ENCODE results near the gene CDKN2A. TPM values are rescaled to one million over a fixed set of nuclear protein-coding genes. Genes with fewer than 3 reads are reported as not detected.

CDKN2A gene
- total RNA-seq, 1 experiment from 2014 or later: 0.57 TPM

DNA sequence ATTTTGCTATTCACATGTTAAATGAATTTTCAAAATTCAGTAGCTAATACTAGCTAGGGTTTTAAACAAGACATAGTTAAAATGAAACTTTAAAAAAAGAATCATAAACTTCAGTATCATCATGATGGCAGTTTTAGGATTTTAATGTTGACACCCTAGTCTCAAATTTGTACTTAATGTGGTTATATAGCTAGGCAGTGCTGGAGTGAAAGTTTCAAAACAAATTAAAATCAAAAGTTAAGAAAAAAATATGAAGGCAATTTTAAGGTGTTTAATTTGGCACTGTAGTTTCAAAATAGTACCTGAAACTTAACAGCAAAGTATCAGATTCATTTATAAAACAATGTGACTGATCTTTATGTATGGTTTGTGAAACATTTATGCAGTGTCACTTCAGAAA, 34.2 kb upstream of the CDKN2A start:
- DNase-seq (ENCODE audit: low spot score) (no peak), ATAC-seq (no peak)
- Mint-ChIP-seq H3K4me1 (peaks cover 12% of the 10 kb centered on the region), H3K4me3 (no peak overlapping the region), H3K27ac (no peak overlapping the region), H3K9me3 (no peaks in the 10 kb centered on the region), H3K27me3 (ENCODE audit: low read depth) (no peaks in the 10 kb centered on the region), H3K36me3 (no peaks in the 10 kb centered on the region)
- ChIA-PET POLR2A (no interaction called here), CTCF (interaction anchor here (1.3 kb wide), 1 partner anchor 215 kb away, joined by 3 read pairs; no protein-coding TSS in a partner anchor)
- TF ChIP-seq, protein P1, sequence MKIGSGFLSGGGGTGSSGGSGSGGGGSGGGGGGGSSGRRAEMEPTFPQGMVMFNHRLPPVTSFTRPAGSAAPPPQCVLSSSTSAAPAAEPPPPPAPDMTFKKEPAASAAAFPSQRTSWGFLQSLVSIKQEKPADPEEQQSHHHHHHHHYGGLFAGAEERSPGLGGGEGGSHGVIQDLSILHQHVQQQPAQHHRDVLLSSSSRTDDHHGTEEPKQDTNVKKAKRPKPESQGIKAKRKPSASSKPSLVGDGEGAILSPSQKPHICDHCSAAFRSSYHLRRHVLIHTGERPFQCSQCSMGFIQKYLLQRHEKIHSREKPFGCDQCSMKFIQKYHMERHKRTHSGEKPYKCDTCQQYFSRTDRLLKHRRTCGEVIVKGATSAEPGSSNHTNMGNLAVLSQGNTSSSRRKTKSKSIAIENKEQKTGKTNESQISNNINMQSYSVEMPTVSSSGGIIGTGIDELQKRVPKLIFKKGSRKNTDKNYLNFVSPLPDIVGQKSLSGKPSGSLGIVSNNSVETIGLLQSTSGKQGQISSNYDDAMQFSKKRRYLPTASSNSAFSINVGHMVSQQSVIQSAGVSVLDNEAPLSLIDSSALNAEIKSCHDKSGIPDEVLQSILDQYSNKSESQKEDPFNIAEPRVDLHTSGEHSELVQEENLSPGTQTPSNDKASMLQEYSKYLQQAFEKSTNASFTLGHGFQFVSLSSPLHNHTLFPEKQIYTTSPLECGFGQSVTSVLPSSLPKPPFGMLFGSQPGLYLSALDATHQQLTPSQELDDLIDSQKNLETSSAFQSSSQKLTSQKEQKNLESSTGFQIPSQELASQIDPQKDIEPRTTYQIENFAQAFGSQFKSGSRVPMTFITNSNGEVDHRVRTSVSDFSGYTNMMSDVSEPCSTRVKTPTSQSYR (CRISPR knock-in tag; IDR thresholded peaks at IDR 0.05): no peak
- TF ChIP-seq TCF7 (CRISPR knock-in tag; IDR thresholded peaks at IDR 0.05; ENCODE audit: low read depth): no peak
- no peak for TF ChIP-seq ZNF138 (CRISPR knock-in tag; conservative IDR thresholded peaks at IDR 0.05)
- TF ChIP-seq GRHL2 (CRISPR knock-in tag; IDR thresholded peaks at IDR 0.05; ENCODE audit: insufficient replicate concordance, severe bottlenecking): no peak
- TF ChIP-seq, protein P2, sequence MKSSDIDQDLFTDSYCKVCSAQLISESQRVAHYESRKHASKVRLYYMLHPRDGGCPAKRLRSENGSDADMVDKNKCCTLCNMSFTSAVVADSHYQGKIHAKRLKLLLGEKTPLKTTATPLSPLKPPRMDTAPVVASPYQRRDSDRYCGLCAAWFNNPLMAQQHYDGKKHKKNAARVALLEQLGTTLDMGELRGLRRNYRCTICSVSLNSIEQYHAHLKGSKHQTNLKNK (CRISPR knock-in tag; IDR thresholded peaks at IDR 0.05): no peak
- TF ChIP-seq, protein P3, sequence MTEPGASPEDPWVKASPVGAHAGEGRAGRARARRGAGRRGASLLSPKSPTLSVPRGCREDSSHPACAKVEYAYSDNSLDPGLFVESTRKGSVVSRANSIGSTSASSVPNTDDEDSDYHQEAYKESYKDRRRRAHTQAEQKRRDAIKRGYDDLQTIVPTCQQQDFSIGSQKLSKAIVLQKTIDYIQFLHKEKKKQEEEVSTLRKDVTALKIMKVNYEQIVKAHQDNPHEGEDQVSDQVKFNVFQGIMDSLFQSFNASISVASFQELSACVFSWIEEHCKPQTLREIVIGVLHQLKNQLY (CRISPR knock-in tag; IDR thresholded peaks at IDR 0.05): no peak
- TF ChIP-seq, protein P4, sequence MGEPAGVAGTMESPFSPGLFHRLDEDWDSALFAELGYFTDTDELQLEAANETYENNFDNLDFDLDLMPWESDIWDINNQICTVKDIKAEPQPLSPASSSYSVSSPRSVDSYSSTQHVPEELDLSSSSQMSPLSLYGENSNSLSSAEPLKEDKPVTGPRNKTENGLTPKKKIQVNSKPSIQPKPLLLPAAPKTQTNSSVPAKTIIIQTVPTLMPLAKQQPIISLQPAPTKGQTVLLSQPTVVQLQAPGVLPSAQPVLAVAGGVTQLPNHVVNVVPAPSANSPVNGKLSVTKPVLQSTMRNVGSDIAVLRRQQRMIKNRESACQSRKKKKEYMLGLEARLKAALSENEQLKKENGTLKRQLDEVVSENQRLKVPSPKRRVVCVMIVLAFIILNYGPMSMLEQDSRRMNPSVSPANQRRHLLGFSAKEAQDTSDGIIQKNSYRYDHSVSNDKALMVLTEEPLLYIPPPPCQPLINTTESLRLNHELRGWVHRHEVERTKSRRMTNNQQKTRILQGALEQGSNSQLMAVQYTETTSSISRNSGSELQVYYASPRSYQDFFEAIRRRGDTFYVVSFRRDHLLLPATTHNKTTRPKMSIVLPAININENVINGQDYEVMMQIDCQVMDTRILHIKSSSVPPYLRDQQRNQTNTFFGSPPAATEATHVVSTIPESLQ (CRISPR knock-in tag; IDR thresholded peaks at IDR 0.05): no peak
- TF ChIP-seq, protein P5, sequence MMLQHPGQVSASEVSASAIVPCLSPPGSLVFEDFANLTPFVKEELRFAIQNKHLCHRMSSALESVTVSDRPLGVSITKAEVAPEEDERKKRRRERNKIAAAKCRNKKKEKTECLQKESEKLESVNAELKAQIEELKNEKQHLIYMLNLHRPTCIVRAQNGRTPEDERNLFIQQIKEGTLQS (CRISPR knock-in tag; conservative IDR thresholded peaks at IDR 0.05): no peak
- no peak for TF ChIP-seq CREB1 (CRISPR knock-in tag; IDR thresholded peaks at IDR 0.05)
- no peak for TF ChIP-seq CREM (CRISPR knock-in tag; IDR thresholded peaks at IDR 0.05)
- no peak for TF ChIP-seq RORB (CRISPR knock-in tag; IDR thresholded peaks at IDR 0.05)
- TF ChIP-seq SOX15 (CRISPR knock-in tag; IDR thresholded peaks at IDR 0.05): no peak

DNA sequence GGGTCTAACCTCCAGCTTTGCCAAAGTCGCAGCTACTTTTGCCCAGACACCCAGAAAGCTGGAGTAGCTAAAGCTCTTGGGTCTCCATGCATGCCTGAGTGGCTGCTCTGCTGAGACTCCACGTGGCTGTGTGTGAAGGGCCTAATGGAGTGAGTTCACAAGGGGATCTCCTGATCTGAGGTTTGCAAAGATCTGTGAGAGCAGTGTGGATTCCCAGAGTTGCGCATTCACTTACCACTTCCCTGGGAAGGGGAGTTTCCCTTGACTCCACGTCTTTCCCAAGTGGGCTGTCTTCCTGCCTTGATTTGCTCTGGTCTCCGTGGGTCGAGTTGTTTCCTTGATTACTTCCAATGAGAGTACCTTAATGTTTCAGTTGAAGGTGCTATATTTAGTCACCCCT, 32.5 kb upstream of the CDKN2A start:
- TF ChIP-seq TEAD1 (CRISPR knock-in tag; IDR thresholded peaks at IDR 0.05) (no peak), TCF7 (CRISPR knock-in tag; IDR thresholded peaks at IDR 0.05; ENCODE audit: low read depth) (no peak)
- H3K36me3 Mint-ChIP-seq: no peaks in the 10 kb centered on the region
- H3K27ac Mint-ChIP-seq: no peak overlapping the region
- ATAC-seq (no peak), DNase-seq (ENCODE audit: low spot score) (no peak)
- no peak overlapping the region for H3K4me3 Mint-ChIP-seq
- peaks cover 9% of the 10 kb centered on the region for H3K9me3 Mint-ChIP-seq
- ChIA-PET CTCF (interaction anchor here (1.0 to 2.4 kb wide), 2 partner anchors 18 to 426 kb away, joined by 3 to 9 read pairs; partner anchors contain the start of gene CDKN2B), POLR2A (interaction anchor here (0.7 kb wide), 1 partner anchor 91 kb away, joined by 4 read pairs; no protein-coding TSS in a partner anchor)
- peaks cover 6% of the 10 kb centered on the region for H3K4me1 Mint-ChIP-seq
- H3K27me3 Mint-ChIP-seq (ENCODE audit: low read depth): peaks cover 9% of the 10 kb centered on the region

DNA sequence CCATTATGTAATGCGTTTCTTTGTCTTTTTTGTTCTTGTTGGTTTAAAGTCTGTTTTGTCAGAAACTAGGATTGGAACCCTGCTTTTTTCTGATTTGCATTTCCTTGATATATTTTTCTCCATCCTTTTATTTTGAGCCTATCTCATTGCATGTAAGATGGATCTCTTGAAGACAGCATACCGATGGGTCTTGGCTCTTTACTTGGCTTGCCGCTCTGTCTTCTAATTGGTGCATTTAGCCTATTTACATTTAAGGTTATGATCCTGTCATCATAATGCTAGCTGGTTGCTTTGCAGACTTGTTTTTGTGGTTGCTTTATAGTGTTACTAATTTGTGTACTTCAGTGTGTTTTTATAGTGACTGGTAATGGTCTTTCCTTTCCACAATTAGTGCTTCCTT, 28.2 kb upstream of the CDKN2A start:
- Mint-ChIP-seq H3K4me1 (no peaks in the 10 kb centered on the region), H3K27ac (no peak overlapping the region), H3K9me3 (peaks cover 22% of the 10 kb centered on the region), H3K36me3 (no peaks in the 10 kb centered on the region), H3K4me3 (no peak overlapping the region), H3K27me3 (ENCODE audit: low read depth) (peaks cover 23% of the 10 kb centered on the region)
- DNase-seq (ENCODE audit: low spot score): no peak
- ATAC-seq: no peak
- POLR2A ChIA-PET: interaction anchor here (0.5 kb wide), 1 partner anchor 23 kb away, joined by 3 read pairs; no protein-coding TSS in a partner anchor
- CTCF ChIA-PET: no interaction called here
- no peak for TF ChIP-seq FOXP1 (CRISPR knock-in tag; IDR thresholded peaks at IDR 0.05; ENCODE audit: borderline replicate concordance)
- no peak for TF ChIP-seq GABPB1 (CRISPR knock-in tag; IDR thresholded peaks at IDR 0.05)
- TF ChIP-seq, protein P6, sequence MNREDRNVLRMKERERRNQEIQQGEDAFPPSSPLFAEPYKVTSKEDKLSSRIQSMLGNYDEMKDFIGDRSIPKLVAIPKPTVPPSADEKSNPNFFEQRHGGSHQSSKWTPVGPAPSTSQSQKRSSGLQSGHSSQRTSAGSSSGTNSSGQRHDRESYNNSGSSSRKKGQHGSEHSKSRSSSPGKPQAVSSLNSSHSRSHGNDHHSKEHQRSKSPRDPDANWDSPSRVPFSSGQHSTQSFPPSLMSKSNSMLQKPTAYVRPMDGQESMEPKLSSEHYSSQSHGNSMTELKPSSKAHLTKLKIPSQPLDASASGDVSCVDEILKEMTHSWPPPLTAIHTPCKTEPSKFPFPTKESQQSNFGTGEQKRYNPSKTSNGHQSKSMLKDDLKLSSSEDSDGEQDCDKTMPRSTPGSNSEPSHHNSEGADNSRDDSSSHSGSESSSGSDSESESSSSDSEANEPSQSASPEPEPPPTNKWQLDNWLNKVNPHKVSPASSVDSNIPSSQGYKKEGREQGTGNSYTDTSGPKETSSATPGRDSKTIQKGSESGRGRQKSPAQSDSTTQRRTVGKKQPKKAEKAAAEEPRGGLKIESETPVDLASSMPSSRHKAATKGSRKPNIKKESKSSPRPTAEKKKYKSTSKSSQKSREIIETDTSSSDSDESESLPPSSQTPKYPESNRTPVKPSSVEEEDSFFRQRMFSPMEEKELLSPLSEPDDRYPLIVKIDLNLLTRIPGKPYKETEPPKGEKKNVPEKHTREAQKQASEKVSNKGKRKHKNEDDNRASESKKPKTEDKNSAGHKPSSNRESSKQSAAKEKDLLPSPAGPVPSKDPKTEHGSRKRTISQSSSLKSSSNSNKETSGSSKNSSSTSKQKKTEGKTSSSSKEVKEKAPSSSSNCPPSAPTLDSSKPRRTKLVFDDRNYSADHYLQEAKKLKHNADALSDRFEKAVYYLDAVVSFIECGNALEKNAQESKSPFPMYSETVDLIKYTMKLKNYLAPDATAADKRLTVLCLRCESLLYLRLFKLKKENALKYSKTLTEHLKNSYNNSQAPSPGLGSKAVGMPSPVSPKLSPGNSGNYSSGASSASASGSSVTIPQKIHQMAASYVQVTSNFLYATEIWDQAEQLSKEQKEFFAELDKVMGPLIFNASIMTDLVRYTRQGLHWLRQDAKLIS (CRISPR knock-in tag; IDR thresholded peaks at IDR 0.05; ENCODE audit: borderline replicate concordance): no peak
- TF ChIP-seq ZNF396 (CRISPR knock-in tag; IDR thresholded peaks at IDR 0.05; ENCODE audit: borderline replicate concordance): no peak
- TF ChIP-seq GRHL2 (CRISPR knock-in tag; IDR thresholded peaks at IDR 0.05; ENCODE audit: insufficient replicate concordance, severe bottlenecking): no peak
- TF ChIP-seq FOXJ3 (CRISPR knock-in tag; IDR thresholded peaks at IDR 0.05; ENCODE audit: borderline replicate concordance): no peak
- no peak for TF ChIP-seq CREB1 (CRISPR knock-in tag; IDR thresholded peaks at IDR 0.05)
- TF ChIP-seq, protein P7, sequence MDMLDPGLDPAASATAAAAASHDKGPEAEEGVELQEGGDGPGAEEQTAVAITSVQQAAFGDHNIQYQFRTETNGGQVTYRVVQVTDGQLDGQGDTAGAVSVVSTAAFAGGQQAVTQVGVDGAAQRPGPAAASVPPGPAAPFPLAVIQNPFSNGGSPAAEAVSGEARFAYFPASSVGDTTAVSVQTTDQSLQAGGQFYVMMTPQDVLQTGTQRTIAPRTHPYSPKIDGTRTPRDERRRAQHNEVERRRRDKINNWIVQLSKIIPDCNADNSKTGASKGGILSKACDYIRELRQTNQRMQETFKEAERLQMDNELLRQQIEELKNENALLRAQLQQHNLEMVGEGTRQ (CRISPR knock-in tag; IDR thresholded peaks at IDR 0.05): no peak

Measured in WTC11 (cell line).